K562 (cell line): ENCODE results near the gene MTA1. TPM values are rescaled to one million over a fixed set of nuclear protein-coding genes. Genes with fewer than 3 reads are reported as not detected.

Experiments
- CBX8 ChIP-seq: fragments of 200-600 bp; sonication (generic); IDR thresholded peaks from 2 replicates; pipeline ENCODE4 v1.6.1; 2012; ENCODE audit warnings: borderline replicate concordance, mixed run types, low read depth, mild to moderate bottlenecking, moderate library complexity, mixed read lengths, low read length, control low read depth, inconsistent platforms; ENCODE audit not compliant: poor library complexity, severe bottlenecking; ENCODE audit errors: extremely low read depth
- GABPA ChIP-seq: fragments of 200-800 bp; sonication (Bioruptor generic); conservative IDR thresholded peaks from 2 replicates; pipeline ENCODE4 v1.6.1; 2016; ENCODE audit warnings: low read depth, missing genetic modification characterization, missing compliant biosample characterization
- MAZ ChIP-seq, 2 experiments: fragments of 450-650 bp in 1 of 2; sonication (generic) in 1 of 2; formaldehyde crosslinking; IDR thresholded peaks in 1 of 2; conservative IDR thresholded peaks in 1 of 2; 2 replicates each; pipeline versions ENCODE4 v1.4.0 to v1.5.0; 2020; ENCODE audit warnings: mild to moderate bottlenecking in 1 of 2, missing genetic modification reagents in 1 of 2
- MYC ChIP-seq, 2 experiments: fragments of 250-450 bp in 1 of 2; sonication (Bioruptor Pico) in 1 of 2; IDR thresholded peaks; 2 replicates each; pipeline versions ENCODE4 v1.5.1 to v1.6.1; 2012 to 2021; ENCODE audit warnings: low read depth in 2 of 2, borderline replicate concordance in 1 of 2, improper control_type of control experiment in 1 of 2, low read length in 1 of 2, mild to moderate bottlenecking in 1 of 2, moderate library complexity in 1 of 2
- NFIX ChIP-seq: fragments of 250-450 bp; sonication (Bioruptor Pico); IDR thresholded peaks from 2 replicates; pipeline ENCODE4 v1.4.0; 2020; ENCODE audit warnings: low read depth, mild to moderate bottlenecking, moderate library complexity
- PHF8 ChIP-seq: fragments of 200-600 bp; sonication (generic); IDR thresholded peaks from 2 replicates; pipeline ENCODE4 v1.6.1; 2012; ENCODE audit warnings: mixed run types, mild to moderate bottlenecking, inconsistent platforms, low read length, moderate library complexity, borderline replicate concordance
- REST ChIP-seq, 2 experiments: fragments of 450-650 bp; formaldehyde crosslinking in 1 of 2; IDR thresholded peaks; 2 replicates each; pipeline versions ENCODE4 v1.4.0 to v1.6.1; 2014 to 2020; ENCODE audit warnings: mild to moderate bottlenecking in 2 of 2, borderline replicate concordance in 1 of 2, low read depth in 1 of 2
- SREBF1 ChIP-seq: fragments of 150-350 bp; IDR thresholded peaks from 2 replicates; pipeline ENCODE4 v1.6.1; 2014; ENCODE audit warnings: antibody characterized with exemption, low read depth, low read length, borderline replicate concordance
- ZNF592 ChIP-seq: fragments of 450-650 bp; IDR thresholded peaks from 2 replicates; pipeline ENCODE4 v1.6.1; 2017; ENCODE audit warnings: antibody characterized with exemption, mild to moderate bottlenecking
- polyA plus RNA-seq, 8 experiments: library from polyadenylated mRNA; depleted of rRNA in 4 of 8; stranded (reverse) in 5 of 8; unstranded in 3 of 8; fragments of >200 nt; fragmentation: Nextera tagmentation in 2 of 8; fragmentation: Illumina TruSeq in 1 of 8; extraction: Ambion mirVana in 2 of 8; extraction: Trizol in 1 of 8; gene quantifications; 2 replicates each; pipeline versions ENCODE4 v1.2.1 to v1.2.3, GENCODE V29; 2011 to 2014; ENCODE audit warnings: inconsistent platforms in 1 of 8, missing spikeins in 1 of 8
- total RNA-seq, 7 experiments: library from RNA; depleted of rRNA in 6 of 7; stranded (reverse); fragments of >200 nt in 6 of 7; fragmentation: Illumina TruSeq in 2 of 7; extraction: Trizol in 2 of 7; gene quantifications; 2 replicates each; pipeline versions ENCODE4 v1.2.1 to v1.2.3, GENCODE V29; 2011 to 2021; ENCODE audit warnings: low replicate concordance in 1 of 7

MTA1 gene
- total and polyA plus RNA-seq, 9 of the 15 experiments (the other 6 are each of a cell fraction or from before 2014, with no cell fraction given), result 0.13 to 118 (median 32.3) TPM

GRCh38 chr14:105414456-105415371 lies 4.9 kb upstream of the MTA1 start (continued):
- TF ChIP-seq REST (IDR thresholded peaks at IDR 0.05; ENCODE audit: borderline replicate concordance), result peak; percentile 56
- no peak for TF ChIP-seq REST (CRISPR knock-in tag; IDR thresholded peaks at IDR 0.05; ENCODE audit: low read depth)
- peak; percentile 76 to 90 for TF ChIP-seq MAZ (CRISPR knock-in tag; conservative IDR thresholded peaks at IDR 0.05 in 1 of 2, IDR thresholded peaks at IDR 0.05 in 1 of 2)
- no peak for TF ChIP-seq NFIX (CRISPR knock-in tag)
- TF ChIP-seq CBX8, result no peak
- peak; percentile 61; the same call in 1 of the 2 replicates for TF ChIP-seq ZNF592
- peak; percentile 52; the same call in 1 of the 2 replicates for TF ChIP-seq PHF8
- 0 out of 2 replicates have a peak, but pooled peaks have one; percentile 45 for TF ChIP-seq GABPA
- peak; percentile 60; the same call in 1 of the 2 replicates for TF ChIP-seq MYC (IDR thresholded peaks at IDR 0.05; ENCODE audit: low read depth, low read length)
- TF ChIP-seq MYC (CRISPR knock-in tag; IDR thresholded peaks at IDR 0.05; ENCODE audit: borderline replicate concordance, low read depth), result no peak
- no peak for TF ChIP-seq SREBF1
